GM19467 (cell line): ENCODE data around the gene FSTL1.
"Not testable (repeated sequence)": the region's sequence is repeated elsewhere in the genome, so short reads cannot be mapped to it uniquely, and the experiment has no call there.

Experiments
- ATAC-seq: cut with Tn5 transposase; IDR thresholded peaks from one replicate; pipeline ENCODE4 v1.9.1; 2021; ENCODE audit warnings: mild to moderate bottlenecking, moderate library complexity; ENCODE audit not compliant: unreplicated experiment

The FSTL1 gene

DNA sequence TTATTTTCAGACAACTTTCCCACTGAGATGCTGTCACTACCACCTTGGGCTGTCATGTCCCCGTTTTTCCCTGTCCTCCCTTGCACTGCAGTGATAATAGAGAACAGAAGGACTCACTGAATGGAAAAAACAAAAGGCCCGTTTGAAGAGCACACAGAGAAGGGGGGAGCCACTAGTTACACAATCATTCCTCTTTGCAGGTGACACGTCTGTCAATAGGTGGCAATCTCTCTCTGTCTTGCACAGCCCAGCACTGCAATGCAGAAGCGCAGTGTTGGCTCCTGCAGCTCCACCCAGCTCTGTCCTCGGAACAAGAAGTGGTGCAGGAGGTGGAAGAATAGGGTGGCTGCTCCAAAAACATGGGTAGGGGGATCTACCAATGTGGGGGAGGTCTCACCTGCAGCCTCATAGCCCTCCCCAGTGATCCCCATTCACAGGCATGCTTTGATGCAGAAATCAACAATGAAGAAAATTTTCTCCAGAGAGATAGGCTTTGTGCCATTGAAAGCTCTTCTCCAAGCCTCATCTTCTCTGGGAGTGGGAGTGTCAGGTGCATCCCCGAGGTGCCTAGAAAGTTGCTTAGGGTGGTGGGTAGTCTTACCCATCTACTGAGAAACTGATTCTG lies 31.8 kb downstream of the FSTL1 start:
- ATAC-seq, result no peak

DNA sequence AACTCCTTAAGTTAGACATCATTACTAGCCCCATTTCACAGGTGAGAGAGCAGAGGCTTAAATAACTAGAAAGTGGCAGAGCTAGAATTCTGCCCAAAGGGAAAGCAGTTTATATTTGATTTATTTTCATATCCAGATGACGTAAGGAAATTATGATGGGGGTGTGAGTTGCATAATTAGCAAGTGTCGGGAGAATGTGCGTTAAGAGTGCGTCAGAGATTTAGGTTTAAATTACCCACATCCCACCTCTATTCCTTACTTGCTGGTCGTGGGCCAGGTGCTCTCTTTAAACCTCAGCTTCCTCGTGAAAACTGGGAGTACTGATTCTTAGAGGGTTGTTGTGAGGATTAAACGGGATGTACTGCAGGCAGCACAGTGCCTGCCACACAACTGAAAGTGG lies 32.3 kb downstream of the FSTL1 start:
- ATAC-seq, result no peak

DNA sequence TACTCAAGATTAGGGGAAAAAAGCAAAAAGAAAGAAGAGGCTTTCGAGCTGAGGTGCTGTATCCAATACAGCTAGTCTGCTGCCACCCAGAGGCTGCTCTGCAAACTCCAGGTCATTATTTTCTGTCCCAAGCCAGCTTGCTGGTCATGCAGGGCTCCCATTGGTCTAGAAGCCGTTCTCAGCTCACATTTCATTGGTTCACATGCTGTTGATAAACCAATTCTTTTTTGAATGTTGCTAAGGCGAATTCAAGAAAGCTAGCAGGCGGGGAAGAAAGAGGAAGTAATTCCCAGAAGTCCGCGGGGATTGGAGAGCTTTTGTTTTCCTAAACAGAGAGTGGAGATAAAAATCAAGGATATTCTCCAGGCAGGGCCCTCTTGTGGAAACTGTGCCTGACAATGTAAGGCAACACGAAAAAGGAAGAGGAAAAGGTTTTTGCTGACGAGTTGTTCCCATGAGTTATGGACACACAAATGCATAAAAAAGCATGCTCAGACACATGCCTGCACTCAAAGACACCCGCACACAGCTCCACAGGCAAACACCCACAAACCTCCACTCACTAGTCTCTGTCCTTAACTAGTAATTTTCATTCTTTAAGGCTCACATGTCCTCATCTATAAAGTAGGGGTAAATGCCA lies 33.4 kb downstream of the FSTL1 start:
- ATAC-seq, result peak; percentile 99

DNA sequence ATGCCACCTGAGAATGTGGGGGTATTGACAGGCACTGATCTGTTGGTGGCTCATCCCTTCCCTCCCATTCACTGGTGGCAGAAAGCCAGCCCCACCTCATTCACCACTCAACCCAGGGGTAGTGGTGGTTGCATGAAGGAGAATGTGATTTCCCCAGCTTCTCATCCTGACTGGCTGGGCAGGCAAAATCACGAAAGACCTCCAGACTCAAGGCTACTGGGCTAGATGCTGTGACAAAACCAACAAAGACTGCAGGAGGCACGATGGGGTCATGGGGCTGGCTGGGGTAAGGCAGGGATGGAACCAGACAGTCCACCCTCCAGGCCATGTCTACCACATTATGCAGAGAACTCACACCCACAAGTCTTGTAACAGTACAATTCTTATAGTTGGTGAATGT lies 33.9 kb downstream of the FSTL1 start:
- ATAC-seq, result peak; percentile 19

DNA sequence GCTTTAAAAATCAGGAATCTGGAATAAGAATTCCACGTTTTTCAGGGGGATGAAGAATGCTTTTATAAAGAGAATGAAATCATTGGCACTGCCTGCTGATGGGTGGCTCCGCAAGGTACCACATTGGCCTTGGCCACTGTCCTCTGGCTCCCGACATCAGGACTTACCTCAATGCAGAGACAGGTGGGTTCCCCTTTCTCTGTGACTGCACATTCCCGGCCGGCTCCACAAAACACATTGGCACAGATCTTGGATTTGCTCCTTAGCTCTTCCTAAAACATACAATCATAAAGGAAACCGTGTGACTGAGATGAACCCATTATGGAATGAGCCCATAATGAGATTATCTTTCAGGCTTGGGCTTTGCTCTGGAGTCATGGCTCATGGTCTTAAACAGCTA lies 35.0 kb downstream of the FSTL1 start:
- ATAC-seq, result no peak

DNA sequence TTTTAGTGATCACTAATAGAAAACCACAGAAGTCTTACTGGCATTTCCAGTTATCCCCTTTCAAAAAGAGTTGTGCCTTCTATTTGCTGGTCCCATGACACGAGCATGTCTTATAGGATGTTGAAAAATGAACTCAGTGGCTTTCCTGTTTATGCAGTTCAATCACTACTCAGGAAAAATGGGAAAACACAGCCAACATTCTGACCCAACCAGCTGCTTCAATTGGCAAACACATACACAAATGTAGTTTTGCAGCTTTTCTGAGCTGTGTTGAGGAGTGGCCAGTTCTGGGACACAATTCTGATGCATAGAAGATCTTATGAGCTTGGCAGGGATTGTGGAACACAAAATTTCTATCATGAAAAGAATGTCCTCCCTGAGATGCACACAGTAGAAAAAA lies 40.3 kb downstream of the FSTL1 start:
- no peak for ATAC-seq

DNA sequence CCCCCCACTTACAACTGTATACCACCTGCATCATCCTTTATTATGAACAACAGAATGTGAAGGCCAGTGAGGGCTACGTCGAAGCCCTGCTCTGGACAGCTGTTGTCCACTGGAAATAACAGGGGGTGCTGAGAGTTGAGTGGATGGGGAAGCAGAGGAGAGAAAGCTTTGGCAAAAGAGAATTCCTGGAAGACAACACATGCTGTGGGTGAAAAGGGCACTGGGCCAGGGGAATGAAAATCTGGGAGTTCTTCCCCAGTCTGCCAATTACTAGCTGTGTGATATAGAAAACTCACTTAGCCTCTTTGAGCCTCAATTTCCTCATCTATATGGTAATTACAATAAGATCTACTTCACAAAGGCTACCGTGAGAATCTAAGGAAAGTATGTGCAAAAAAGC lies 40.7 kb downstream of the FSTL1 start:
- no peak for ATAC-seq

DNA sequence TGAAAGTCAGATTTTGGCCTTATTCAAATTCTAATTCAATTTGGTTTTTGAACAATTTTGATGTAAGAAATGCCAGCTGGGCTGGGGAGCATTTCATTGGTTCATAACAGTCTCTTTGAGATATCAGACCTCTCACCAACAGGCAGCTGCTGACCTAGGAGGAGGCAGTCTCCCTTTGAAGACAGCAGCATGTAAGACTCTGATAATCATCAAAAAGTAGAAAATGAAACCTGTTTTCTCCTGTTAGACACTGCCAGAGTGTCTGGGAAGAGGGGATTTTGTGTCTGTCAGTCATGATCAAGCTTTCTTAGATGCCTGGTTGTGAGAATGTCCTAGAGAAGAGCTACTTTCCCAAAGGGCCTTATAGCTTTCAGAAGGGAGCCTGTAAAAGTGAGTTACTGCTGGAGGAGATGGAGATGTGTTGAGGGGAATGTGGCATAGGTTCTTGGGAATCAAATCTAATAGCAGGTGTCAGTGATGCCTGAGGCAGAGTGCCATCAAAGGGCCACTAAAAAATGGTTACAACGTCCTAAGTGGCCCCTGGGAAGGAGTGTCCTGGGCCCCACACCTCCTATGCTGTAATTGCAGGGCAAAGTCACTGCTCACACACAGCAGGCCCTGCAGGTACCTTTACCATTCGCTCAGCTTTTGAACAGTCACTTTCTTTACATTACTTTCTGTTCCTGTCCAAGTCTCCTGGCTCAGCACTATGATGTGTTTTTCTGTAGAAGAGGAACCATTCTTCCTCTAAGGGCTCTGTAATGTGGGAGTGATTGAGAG lies 43.1 kb downstream of the FSTL1 start:
- no peak for ATAC-seq

DNA sequence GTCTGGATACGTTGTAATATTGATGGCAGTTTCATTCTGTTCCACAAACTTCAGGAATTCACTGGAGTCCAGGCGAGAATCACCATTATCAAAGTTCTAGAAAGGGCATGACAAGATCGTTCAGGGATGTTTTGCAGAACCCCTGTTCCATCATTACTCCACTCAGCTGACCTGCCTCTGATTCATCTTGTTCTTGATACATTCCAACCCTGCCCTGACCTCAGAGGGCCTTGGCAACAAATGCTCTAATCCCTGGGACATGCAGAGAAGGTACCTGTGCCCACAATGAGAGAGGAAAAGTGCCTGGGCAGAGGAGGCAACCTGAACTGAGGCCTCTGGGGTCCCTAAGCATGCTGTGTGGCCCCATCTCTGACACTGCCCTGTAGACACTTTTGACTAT lies 45.9 kb downstream of the FSTL1 start:
- ATAC-seq, result no peak

DNA sequence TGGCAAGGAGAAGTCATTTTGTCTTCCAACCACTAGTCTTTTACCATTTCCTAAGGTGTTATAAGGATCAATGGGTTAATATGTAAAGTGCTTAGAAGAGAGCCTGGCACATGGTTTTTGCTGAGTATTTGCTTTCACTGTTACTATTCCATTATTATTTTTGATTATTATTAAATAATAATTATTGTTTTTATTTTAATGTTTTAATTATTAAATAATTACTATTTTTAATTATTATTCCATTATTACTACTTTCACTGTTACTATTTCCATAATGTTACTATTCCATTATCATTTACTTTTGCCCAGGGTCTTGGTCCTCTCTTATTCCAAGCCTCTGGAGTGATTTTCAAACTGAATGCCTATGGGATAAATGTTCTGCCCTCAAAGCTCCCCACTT lies 48.5 kb downstream of the FSTL1 start:
- ATAC-seq, result no peak

DNA sequence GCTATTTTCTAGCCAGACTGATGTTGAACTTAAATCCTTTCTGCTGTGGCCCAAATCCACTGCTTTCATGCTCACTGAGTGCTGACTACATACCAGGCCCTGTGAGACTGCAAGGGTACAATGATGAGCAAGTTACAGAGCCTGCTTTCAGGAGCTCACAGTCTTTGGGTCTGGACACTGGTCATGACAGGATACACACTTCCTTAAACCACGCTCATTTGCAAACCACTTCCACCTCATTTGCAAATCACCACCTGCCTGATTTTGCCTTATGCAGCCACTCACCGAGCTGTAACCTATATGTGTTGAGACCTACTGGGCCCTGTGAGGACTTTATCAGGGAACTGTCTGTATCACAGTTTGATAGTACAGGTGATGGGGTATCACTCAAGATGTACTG lies 51.4 kb downstream of the FSTL1 start:
- ATAC-seq, result peak; percentile 94

DNA sequence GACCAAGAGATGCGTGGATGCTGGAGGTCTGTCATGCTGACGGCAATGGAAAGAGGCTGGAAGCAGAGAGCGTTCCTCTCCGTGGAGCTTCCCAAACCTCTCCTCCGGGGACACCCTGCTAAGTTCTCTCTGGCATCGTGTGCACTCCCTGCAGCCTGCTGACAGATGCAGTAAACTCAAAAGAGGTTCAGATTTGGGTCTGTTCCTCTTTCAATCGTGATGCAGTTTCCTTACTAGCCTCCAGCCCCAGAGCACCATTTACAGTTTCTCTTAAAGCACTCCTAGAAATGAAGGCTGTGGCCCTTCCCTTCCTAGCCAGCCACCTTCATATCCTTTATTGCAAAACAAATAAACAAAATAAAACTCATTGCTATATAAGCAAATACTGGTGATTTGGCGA lies 54.3 kb downstream of the FSTL1 start:
- ATAC-seq, result no peak

DNA sequence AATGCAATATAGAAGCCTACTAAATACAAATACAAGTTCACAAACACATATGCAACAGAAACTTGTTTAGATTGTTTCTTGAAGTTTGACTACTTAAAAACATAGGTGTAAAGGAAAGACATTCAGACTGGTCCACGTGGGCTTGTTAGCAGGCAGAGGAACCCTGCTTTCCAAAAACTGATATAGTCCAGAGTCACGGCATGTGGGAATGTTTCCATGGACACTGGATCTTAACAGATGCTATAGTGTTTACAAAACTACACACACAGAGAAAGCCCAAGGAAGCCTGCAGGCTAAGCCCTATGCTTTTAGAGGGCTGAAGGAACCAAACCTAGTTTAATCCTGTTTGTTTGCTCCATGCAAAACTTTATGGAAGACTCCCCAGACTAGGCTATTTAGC lies 56.4 kb downstream of the FSTL1 start:
- no peak for ATAC-seq

DNA sequence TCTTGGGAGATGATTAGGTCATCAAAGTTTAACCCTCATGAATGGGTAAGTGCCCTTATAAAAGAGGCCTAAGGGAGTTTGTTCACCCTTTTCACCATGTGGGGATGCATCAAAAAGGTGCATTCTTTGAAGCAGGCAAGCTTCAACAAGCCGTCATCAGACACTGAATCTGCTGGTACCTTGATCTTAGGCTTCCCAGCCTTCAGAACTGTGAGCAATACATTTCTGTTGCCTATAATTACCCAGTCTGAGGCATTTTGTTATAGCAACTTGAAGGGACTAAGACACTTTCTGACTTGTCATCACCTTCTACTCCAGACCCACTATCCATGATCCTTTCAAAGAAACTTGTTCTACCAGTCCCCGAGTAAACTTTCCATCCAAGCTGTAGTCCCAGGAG lies 57.0 kb downstream of the FSTL1 start:
- ATAC-seq, result no peak

DNA sequence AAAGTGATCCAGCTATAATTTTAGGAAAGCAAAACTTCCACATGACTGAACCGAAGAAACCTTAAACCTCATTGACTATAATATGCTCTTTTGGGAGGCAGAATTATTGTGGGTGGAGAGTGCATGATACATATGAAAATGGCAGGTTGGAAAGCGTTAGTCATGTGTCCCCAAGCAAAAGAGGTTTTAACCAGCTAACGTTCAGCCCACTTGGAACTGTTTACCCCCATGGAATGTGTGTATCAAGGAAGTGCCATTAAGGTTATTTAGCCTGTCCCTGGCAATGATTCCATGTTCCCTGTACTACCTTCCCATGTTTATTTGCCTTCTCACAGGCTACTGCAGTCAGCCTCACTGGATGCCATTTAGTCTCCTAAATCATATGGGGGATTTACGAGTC lies 57.5 kb downstream of the FSTL1 start:
- ATAC-seq, result no peak

DNA sequence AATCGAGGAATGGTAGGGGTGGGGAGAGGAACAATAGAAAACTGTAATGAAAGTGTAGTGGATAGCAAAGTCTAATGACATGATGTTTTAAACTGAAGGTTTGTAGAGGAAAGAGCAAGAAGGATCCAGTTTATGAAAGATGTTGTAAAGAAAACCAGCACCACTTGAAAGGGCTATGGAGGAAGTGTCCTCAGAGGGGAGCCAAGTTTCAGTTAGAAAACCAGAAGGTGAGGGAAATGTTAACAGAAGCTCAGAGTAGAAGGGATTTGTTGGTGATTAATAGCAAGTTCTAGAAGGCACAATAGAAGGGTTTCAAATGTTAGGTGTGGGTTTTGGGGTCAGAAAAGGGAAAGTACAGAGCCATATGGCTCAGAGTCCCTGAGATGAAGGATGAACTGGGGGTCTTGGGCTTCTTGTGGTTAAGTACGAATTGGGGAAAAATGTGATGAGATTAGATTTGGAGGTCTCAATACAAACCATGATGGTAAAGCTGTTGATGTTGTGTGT lies 67.8 kb downstream of the FSTL1 start:
- no peak for ATAC-seq

DNA sequence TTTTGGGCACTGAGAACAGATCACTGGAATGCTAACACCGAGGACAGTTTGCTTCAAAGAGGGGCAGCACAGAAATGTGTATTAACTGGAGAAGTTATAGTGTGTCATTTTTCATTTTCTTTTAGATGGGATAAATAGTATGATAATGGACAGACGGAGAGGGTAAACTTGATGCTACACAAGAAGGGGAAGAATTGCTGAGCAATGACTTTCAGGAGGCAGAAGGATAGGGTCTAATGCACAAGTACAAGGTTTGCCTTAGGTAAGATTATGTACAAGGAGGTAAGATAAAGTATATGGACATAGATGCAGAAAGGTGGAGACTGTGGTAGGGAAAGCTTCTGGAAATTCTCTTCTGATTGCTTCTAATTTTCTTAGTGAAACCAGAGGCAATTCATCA lies 69.3 kb downstream of the FSTL1 start:
- no peak for ATAC-seq

DNA sequence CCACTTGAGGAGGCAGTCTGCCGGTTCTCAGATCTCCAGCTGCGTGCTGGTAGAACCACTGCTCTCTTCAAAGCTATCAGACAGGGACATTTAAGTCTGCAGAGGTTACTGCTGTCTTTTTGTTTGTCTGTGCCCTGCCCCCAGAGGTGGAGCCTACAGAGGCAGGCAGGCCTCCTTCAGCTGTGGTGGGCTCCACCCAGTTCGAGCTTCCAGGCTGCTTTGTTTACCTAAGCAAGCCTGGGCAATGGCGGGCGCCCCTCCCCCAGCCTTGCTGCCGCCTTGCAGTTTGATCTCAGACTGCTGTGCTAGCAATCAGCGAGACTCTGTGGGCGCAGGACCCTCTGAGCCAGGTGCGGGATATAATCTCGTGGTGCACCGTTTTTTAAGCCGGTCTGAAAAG lies 72.8 kb downstream of the FSTL1 start:
- not testable (repeated sequence) for ATAC-seq

DNA sequence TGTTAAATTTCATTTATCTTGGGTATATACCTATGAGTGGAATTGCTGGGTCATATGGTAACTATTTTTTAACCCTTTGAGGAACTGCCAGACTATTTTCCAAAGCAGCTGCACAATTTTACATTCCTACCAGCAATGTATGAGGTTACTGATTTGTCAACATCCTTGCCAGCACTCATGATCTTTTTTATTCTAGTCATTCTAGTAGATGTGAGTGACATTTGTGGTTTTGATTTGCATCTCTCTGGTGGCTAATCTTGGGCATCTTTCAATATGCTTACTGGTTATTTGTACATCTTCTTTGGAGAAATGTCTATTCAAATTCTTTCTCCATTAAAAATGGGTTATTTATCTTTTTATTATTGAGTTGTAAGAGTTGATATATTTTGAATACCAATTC lies 80.3 kb downstream of the FSTL1 start:
- peak; percentile 64 for ATAC-seq

DNA sequence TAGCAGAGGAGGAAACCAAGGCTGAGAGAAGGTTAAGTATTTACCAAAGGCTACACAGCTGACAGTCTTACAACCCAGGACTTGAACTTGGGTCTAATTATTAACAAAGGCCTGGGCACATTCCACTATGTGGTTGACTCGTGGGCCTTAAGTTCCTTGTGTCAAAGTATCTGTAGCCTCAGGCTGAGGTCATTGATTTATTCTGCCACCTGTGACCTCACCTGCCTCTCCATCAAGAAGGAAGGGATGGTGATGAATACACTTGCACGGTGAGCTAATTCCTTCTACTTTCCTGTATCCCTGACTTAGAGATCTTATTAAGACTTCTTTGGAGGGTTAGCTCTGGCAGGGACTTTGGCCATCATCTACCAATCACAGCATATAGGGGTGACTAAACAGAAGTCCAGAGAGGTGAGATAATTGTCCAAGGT lies 81.7 kb downstream of the FSTL1 start:
- ATAC-seq, result peak; percentile 90

DNA sequence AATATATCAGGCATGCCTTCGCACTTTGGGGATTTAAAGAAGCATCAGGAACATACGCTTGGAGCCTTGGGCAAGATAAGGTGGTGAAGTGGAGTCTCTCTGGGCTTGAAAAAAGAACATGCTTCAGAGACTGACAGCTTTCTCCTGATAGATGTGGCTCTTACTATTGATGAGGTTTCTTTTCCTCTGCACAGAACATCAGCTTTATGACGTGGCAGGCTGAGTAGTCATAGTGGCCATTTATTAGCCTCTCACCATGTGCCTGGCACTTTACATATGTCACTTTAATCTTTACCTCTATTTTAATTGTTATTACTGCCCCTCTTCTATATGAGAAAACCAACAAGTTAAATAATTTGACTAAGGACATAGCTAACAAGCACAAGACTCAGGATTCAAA lies 82.6 kb downstream of the FSTL1 start:
- no peak for ATAC-seq

DNA sequence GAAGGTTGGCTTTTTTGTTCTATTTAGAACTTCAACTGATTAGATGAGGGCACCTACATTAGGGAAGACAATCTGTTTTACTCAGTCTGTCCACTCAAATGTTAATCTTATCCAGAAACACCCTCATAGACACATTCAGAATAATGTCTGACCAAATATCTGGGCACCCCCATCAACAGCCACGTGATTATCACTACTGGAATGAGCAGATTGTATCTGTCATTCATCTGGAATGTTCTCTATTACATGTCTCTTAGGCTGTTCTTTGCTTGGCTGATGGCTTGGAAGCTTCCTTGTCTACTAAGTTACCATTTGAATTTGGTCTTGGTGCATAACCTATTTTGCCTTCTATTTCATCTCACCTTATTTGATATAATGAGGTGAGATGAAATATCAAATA lies 86.0 kb downstream of the FSTL1 start:
- ATAC-seq, result no peak
